HEK293T (cell line): ENCODE data around the gene DLST.

Source experiments
- CTCF ChIA-PET: fragments of 350-600 bp; formaldehyde crosslinking; extraction: SDS; loops from one replicate; lab custom pipeline; 2021; ENCODE audit warnings: antibody characterized with exemption, inconsistent platforms; lab: Yijun Ruan, JAX
- POLR2A ChIA-PET: fragments of 350-600 bp; formaldehyde crosslinking; extraction: SDS; loops from one replicate; lab custom pipeline; 2020; ENCODE audit warnings: antibody characterized with exemption, inconsistent platforms; lab: Yijun Ruan, JAX
- DNase-seq: peaks from one replicate; pipeline ENCODE4 v3.0.0; 2012; ENCODE audit warnings: mixed read lengths; ENCODE audit errors: extremely low spot score
- ARNT ChIP-seq: fragments of 450-650 bp; IDR thresholded peaks from 2 replicates; pipeline ENCODE4 v1.6.1; 2017; ENCODE audit warnings: mild to moderate bottlenecking
- BHLHE40 ChIP-seq: fragments of 450-650 bp; IDR thresholded peaks from 2 replicates; pipeline ENCODE4 v1.6.1; 2016; ENCODE audit warnings: mild to moderate bottlenecking, moderate library complexity, borderline replicate concordance
- CTBP1 ChIP-seq: fragments of 450-650 bp; IDR thresholded peaks from 2 replicates; pipeline ENCODE4 v1.6.1; 2016; ENCODE audit warnings: borderline replicate concordance
- ELF4 ChIP-seq: fragments of 450-650 bp; IDR thresholded peaks from 2 replicates; pipeline ENCODE4 v1.6.1; 2017; ENCODE audit warnings: antibody characterized with exemption
- FOXA1 ChIP-seq: fragments of 450-650 bp; IDR thresholded peaks from 2 replicates; pipeline ENCODE4 v1.6.1; 2016; ENCODE audit warnings: mild to moderate bottlenecking
- FOXK2 ChIP-seq: fragments of 450-650 bp; IDR thresholded peaks from 2 replicates; pipeline ENCODE4 v1.6.1; 2016; ENCODE audit warnings: mild to moderate bottlenecking
- FOXM1 ChIP-seq: fragments of 450-650 bp; IDR thresholded peaks from 2 replicates; pipeline ENCODE4 v1.6.1; 2017; ENCODE audit warnings: mild to moderate bottlenecking, borderline replicate concordance
- HDGF ChIP-seq: fragments of 450-650 bp; IDR thresholded peaks from 2 replicates; pipeline ENCODE4 v1.6.1; 2017; ENCODE audit warnings: antibody characterized with exemption, borderline replicate concordance
- L3MBTL2 ChIP-seq: fragments of 450-650 bp; conservative IDR thresholded peaks from 2 replicates; pipeline ENCODE4 v1.6.1; 2016; ENCODE audit warnings: mild to moderate bottlenecking
- LEF1 ChIP-seq: fragments of 450-650 bp; IDR thresholded peaks from 2 replicates; pipeline ENCODE4 v1.6.1; 2017; ENCODE audit warnings: mild to moderate bottlenecking, borderline replicate concordance
- NFRKB ChIP-seq: fragments of 450-650 bp; IDR thresholded peaks from 2 replicates; pipeline ENCODE4 v1.6.1; 2016; ENCODE audit warnings: mild to moderate bottlenecking, moderate library complexity
- SP1 ChIP-seq: fragments of 450-650 bp; IDR thresholded peaks from 2 replicates; pipeline ENCODE4 v1.6.1; 2017
- SUZ12 ChIP-seq: fragments of 450-650 bp; IDR thresholded peaks from 2 replicates; pipeline ENCODE4 v1.6.1; 2016; ENCODE audit warnings: mild to moderate bottlenecking
- TARDBP ChIP-seq: fragments of 450-650 bp; IDR thresholded peaks from 2 replicates; pipeline ENCODE4 v1.6.1; 2016
- ZNF384 ChIP-seq: fragments of 450-650 bp; IDR thresholded peaks from 2 replicates; pipeline ENCODE4 v1.6.1; 2016
- TF ChIP-seq, protein P1 (sequence below): fragments of 450-650 bp; IDR thresholded peaks from 2 replicates; pipeline ENCODE4 v1.6.1; 2016

The DLST gene

DNA sequence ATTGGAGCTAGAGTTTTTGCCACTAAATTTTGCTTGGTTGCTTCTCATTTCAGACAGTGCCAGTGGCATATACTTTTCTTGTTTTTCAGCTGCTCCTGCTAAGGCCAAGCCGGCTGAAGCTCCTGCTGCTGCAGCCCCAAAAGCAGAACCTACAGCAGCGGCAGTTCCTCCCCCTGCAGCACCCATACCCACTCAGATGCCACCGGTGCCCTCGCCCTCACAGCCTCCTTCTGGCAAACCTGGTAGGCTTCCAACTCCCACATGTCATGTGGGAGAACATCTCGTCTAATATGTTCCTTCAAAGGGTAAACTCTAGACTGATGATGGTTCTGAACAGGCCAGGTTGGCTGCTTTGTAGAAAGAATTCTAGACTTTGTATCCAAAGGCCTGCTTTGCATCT is 11.0 kb downstream of the DLST start:
- ChIA-PET POLR2A (no interaction called here), CTCF (interaction anchor here (2.8 kb wide), 1 partner anchor 13 kb away, joined by 9 read pairs; no protein-coding TSS in a partner anchor)
- no peak for TF ChIP-seq NFRKB
- TF ChIP-seq SUZ12: no peak
- TF ChIP-seq, protein P1, sequence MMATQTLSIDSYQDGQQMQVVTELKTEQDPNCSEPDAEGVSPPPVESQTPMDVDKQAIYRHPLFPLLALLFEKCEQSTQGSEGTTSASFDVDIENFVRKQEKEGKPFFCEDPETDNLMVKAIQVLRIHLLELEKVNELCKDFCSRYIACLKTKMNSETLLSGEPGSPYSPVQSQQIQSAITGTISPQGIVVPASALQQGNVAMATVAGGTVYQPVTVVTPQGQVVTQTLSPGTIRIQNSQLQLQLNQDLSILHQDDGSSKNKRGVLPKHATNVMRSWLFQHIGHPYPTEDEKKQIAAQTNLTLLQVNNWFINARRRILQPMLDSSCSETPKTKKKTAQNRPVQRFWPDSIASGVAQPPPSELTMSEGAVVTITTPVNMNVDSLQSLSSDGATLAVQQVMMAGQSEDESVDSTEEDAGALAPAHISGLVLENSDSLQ: no peak
- TF ChIP-seq TARDBP: no peak
- no peak for DNase-seq

DNA sequence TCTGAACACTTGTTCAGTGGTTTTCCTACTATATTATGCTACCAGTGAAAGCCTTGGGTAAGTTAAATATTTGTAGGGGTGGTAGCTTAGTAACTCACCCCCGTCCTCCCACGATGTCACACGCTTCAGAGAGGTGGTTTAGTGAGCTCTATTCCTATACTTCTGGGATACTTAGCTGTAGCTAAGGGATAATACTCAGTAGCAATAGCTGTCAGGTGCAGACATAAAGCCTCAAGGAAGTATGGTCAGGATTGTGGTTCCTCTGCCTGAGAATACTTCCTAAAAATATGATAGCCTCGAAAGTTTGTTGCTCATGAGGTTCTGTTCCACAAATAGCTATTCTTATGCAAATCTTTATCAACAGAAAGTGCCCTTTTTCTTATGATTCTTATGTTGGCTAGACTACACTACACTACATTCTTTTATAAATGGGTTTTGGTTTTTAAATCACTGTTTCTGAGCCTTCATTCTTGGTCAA is 11.9 kb downstream of the DLST start:
- ChIA-PET CTCF (interaction anchor here (1.0 to 2.5 kb wide), 2 partner anchors 11 to 12 kb away, joined by 6 to 7 read pairs; no protein-coding TSS in a partner anchor), POLR2A (interaction anchor here (0.9 to 1.3 kb wide), 3 partner anchors 11 to 32 kb away, joined by 3 to 5 read pairs (median 3); no protein-coding TSS in a partner anchor)
- TF ChIP-seq LEF1 (no peak), TARDBP (no peak), FOXA1 (no peak), BHLHE40 (no peak), FOXK2 (no peak), CTBP1 (no peak), ELF4 (no peak), ZNF384 (no peak), FOXM1 (no peak), HDGF (no peak), SUZ12 (no peak)
- TF ChIP-seq, protein P1: no peak
- no peak for DNase-seq

DNA sequence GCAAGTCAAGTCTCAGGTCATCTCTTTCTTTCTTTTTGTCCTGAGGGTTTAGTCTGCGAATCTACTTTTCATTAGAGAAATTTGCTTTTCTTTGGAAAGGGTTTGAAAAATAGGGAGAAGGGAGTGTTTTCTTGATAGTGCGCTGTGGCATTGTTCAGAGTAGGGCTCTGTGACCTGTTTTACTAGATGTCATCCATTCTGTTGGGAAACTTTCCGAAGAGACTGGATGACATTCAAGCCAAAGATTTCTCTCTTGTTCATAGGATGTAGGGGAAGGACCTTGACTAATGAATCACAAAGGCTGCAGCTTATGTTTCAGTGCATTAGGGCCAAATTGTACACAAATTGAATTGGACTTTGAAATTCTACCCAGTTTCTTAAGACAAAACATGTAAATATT is 14.7 kb downstream of the DLST start:
- CTCF ChIA-PET: interaction anchor here (0.6 to 1.5 kb wide), 3 partner anchors 9 to 192 kb away, joined by 4 to 5 read pairs (median 5); no protein-coding TSS in a partner anchor
- no peak for TF ChIP-seq FOXM1
- no peak for TF ChIP-seq FOXA1
- no peak for TF ChIP-seq HDGF
- no peak for TF ChIP-seq LEF1
- TF ChIP-seq ZNF384: no peak
- no peak for TF ChIP-seq ARNT
- no peak for DNase-seq
- POLR2A ChIA-PET: no interaction called here

DNA sequence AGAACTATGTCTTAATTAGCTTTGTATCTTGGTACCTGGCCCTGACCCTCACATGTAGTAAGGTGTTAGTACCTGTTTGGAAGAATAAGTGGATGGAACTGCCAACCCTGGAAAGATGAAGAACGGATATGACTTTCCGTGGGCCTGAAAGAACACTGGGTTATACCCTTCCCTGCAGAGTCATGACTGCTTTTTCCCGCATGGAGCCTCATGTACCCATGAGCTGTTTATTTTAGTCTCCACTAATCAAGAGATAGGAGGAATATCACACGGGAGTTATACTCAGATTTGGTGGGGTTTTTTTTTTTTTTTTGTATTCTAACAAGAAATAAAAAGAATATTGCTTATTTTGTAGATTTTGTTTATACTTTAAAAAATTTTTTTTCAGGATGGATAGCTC is 15.9 kb downstream of the DLST start:
- no peak for DNase-seq
- TF ChIP-seq L3MBTL2 (no peak), NFRKB (no peak), SP1 (no peak), BHLHE40 (no peak), LEF1 (no peak), HDGF (no peak), FOXK2 (no peak), FOXA1 (no peak), ARNT (no peak)
- CTCF ChIA-PET: interaction anchor here (1.4 to 1.5 kb wide), 2 partner anchors 8 to 37 kb away, joined by 5 read pairs; no protein-coding TSS in a partner anchor
- POLR2A ChIA-PET: interaction anchor here (0.9 kb wide), 1 partner anchor 8 kb away, joined by 3 read pairs; no protein-coding TSS in a partner anchor

DNA sequence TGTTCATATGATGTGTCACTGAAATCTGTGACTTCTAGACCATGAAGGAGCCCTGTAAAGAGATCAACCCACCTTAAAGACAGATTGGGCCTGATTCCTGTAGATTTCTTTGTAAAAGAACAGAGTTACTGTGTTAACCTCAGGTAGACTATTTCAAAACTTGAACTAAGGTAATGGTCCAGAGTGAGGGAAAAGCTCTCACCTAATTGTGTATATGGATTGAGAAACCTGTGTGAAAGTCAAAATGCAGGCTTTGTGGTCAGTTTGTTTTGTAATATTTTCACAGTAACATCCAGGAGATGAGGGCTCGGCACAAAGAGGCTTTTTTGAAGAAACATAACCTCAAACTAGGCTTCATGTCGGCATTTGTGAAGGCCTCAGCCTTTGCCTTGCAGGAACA is 16.4 kb downstream of the DLST start:
- ChIA-PET POLR2A (interaction anchor here (0.9 kb wide), 1 partner anchor 9 kb away, joined by 3 read pairs; no protein-coding TSS in a partner anchor), CTCF (no interaction called here)
- no peak for TF ChIP-seq FOXA1
- TF ChIP-seq NFRKB: no peak
- TF ChIP-seq TARDBP: no peak
- TF ChIP-seq ZNF384: no peak
- no peak for TF ChIP-seq ELF4
- TF ChIP-seq SP1: no peak
- TF ChIP-seq FOXM1: no peak
- TF ChIP-seq LEF1: no peak
- no peak for TF ChIP-seq L3MBTL2
- no peak for TF ChIP-seq CTBP1
- no peak for TF ChIP-seq ARNT
- no peak for TF ChIP-seq HDGF
- no peak for DNase-seq

DNA sequence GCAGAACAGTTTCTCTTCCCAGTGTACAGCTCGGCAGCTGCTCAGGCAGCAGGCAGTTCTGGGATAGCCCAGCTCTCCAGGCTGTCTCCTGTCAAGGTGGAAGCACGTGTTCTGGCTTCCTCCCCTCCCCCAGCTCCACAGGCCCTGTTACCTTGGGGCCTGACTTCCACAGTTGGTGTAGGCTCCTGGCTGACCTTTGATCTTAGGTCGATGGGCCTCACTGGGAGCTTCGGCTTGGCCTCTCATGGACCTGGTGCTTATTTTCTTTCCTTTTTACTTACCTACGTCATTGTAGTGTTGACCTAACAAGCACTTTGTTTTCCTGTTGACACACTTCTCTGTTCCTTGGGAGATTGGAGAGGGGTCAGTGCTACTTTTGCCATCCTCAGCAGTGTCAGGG is 17.0 kb downstream of the DLST start:
- ChIA-PET CTCF (interaction anchor here (1.0 kb wide), 1 partner anchor 13 kb away, joined by 3 read pairs; no protein-coding TSS in a partner anchor), POLR2A (no interaction called here)
- no peak for TF ChIP-seq ZNF384
- TF ChIP-seq ARNT: no peak
- no peak for DNase-seq

DNA sequence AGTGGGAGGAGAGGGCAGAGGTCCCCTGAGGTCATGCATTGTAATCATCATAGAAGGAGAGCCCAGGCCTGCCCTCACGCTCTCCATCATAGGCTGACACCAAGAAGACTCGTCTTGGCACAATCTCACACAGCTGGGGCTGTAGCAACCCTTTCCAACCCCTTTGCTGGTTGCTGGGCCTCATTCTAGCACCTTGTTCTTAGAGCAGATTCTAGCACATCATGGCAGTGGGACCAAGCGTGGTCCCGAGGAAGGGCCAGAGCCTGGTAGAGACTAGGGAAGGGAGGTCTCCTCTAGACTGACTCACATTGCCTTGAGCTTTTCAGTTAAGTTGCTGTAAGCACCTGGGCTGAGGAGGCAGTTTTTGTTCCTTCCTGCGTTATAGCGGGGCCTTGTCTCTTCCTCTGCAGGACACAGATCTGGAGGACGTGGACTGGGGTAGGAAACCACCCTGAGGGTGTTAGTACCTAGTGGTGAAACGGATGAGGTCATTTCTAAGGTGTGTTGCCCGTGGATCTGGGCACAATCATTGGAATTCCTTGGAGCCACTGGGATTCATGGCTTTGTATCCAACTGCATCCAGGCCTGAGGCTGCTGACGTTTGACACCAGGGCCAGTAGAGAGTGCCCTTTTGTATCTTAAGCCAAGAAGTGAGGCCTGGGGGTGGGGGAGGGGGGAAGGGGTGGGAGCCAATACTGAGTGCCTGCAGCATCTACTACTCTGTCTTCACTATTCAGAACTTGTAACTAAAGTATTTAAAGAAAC is 21.4 kb downstream of the DLST start:
- no peak for DNase-seq
- TF ChIP-seq FOXM1 (no peak), ARNT (no peak)
- ChIA-PET CTCF (interaction anchor here (0.6 to 1.1 kb wide), 2 partner anchors 42 to 53 kb away, joined by 3 to 5 read pairs; no protein-coding TSS in a partner anchor), POLR2A (interaction anchor here (1.5 kb wide), 1 partner anchor 224 kb away, joined by 3 read pairs; the partner anchor contains the start of gene NEK9)
